Suprapubic skin (tissue), 3 donors: ENCODE measurements around the gene HEXD.
"Not testable (repeated sequence)": the region's sequence is repeated elsewhere in the genome, so short reads cannot be mapped to it uniquely, and the experiment has no call there.

Source experiments
- POLR2A ChIP-seq, 2 donors: fragments of 450-650 bp; IDR thresholded peaks; one replicate each; pipeline ENCODE4 v1.6.1; 2017; ENCODE audit warnings: antibody characterized with exemption in 2 of 2, mild to moderate bottlenecking in 2 of 2, moderate library complexity in 2 of 2
- TF ChIP-seq, protein P1 (sequence below), 2 donors: fragments of 200-600 bp in 1 of 2; fragments of 450-650 bp in 1 of 2; sonication (generic) in 1 of 2; IDR thresholded peaks; one replicate each; pipeline ENCODE4 v1.5.1; 2016 to 2019; ENCODE audit warnings: antibody characterized with exemption in 2 of 2, mild to moderate bottlenecking in 1 of 2, moderate library complexity in 1 of 2

DNA sequence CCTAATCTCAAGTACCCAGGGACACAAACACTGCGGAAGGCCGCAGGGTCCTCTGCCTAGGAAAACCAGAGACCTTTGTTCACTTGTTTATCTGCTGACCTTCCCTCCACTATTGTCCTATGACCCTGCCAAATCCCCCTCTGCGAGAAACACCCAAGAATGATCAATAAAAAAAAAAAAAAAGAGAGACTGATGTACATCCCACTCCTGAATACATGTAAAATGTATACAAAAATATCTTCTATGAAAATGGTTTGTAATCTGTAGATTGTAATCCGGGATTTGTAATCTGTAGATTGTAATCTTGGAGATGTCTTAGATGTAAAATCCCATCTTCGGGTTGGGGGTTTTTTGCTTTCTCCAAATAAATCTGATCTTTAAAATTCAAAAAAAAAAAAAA, 40.9 kb upstream of the HEXD start:
- TF ChIP-seq, protein P1, sequence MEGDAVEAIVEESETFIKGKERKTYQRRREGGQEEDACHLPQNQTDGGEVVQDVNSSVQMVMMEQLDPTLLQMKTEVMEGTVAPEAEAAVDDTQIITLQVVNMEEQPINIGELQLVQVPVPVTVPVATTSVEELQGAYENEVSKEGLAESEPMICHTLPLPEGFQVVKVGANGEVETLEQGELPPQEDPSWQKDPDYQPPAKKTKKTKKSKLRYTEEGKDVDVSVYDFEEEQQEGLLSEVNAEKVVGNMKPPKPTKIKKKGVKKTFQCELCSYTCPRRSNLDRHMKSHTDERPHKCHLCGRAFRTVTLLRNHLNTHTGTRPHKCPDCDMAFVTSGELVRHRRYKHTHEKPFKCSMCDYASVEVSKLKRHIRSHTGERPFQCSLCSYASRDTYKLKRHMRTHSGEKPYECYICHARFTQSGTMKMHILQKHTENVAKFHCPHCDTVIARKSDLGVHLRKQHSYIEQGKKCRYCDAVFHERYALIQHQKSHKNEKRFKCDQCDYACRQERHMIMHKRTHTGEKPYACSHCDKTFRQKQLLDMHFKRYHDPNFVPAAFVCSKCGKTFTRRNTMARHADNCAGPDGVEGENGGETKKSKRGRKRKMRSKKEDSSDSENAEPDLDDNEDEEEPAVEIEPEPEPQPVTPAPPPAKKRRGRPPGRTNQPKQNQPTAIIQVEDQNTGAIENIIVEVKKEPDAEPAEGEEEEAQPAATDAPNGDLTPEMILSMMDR (IDR thresholded peaks at IDR 0.05), result not testable (repeated sequence)
- TF ChIP-seq POLR2A (IDR thresholded peaks at IDR 0.05), result not testable (repeated sequence)
